ENCODE data around the gene EHMT1.

The EHMT1 gene

GRCh38 chr9:137783521-137783920, 164.7 kb downstream of the EHMT1 start:
- no peak overlapping the region for H3K4me3 ChIP-seq (ENCODE audit: low read depth, low read length)
- no peak for TF ChIP-seq CTCF (IDR thresholded peaks at IDR 0.05; ENCODE audit: borderline replicate concordance, insufficient read depth, low read depth, low read length)

GRCh38 chr9:137784046-137784445, 165.2 kb downstream of the EHMT1 start:
- TF ChIP-seq CTCF (IDR thresholded peaks at IDR 0.05; ENCODE audit: borderline replicate concordance, insufficient read depth, low read depth, low read length) = no peak
- no peak overlapping the region for H3K4me3 ChIP-seq (ENCODE audit: low read depth, low read length)

- no peak overlapping the region for H3K4me3 ChIP-seq (ENCODE audit: low read depth, low read length)
- no peak for TF ChIP-seq CTCF (IDR thresholded peaks at IDR 0.05; ENCODE audit: borderline replicate concordance, insufficient read depth, low read depth, low read length)
These were observed 166.1 kb downstream of the EHMT1 start for GRCh38 chr9:137784641-137785513.

DNA sequence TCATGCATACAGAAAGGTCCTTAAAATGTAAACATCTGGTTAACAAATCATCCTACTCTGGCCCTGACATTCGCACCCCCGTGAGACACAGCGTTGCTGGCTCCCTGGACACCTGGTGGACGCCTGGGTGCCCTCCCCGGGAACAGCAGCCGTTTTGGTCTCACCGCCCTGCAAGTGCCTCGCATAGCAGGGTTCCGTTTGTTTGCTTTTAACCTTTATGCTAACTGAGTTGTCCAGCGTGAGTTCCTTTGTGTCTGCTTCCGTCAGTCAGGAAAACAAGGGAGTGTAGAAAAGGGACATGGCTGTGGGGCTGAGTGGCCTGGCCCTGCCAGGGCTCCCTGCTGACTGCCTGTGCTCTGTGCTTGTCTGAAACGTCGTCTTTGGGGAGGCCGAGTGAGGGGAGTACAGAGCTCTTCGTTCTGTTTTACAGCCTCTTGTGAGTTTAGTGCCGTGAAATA, 166.9 kb downstream of the EHMT1 start:
- no peak overlapping the region for H3K4me3 ChIP-seq (ENCODE audit: low read depth, low read length)
- TF ChIP-seq CTCF (IDR thresholded peaks at IDR 0.05; ENCODE audit: borderline replicate concordance, insufficient read depth, low read depth, low read length) = no peak

- TF ChIP-seq CTCF (IDR thresholded peaks at IDR 0.05; ENCODE audit: borderline replicate concordance, insufficient read depth, low read depth, low read length) = no peak
- no peak overlapping the region for H3K4me3 ChIP-seq (ENCODE audit: low read depth, low read length)
These were observed 167.7 kb downstream of the EHMT1 start for GRCh38 chr9:137786511-137786920.

DNA sequence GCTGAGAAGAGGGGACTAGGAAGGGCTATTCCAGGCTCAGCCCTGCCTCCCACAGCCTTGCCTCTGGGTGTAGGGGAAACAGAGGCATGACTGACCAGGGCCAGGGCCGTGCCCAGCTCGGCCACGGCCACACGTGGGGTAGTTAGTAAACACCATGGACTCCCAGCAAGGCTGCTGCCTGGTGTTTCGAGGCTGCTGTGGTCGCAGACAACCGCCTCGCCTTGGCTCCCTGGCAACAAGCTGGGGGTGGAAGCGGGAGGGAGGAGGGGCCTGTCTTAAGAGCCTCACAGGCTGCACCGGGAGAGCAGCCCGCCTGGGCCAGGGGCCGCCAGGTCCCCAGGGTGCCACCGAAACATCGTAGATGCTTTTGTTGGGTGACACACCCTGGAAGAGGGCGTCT, 168.6 kb downstream of the EHMT1 start:
- H3K4me3 ChIP-seq (ENCODE audit: low read depth, low read length) = no peak overlapping the region
- TF ChIP-seq CTCF (IDR thresholded peaks at IDR 0.05; ENCODE audit: borderline replicate concordance, insufficient read depth, low read depth, low read length) = no peak

Measured in GM12875 (cell line).